Endodermal cell (in vitro differentiated cells): Measurements from ENCODE around the gene CDC42EP3. TPM values are rescaled to one million over a fixed set of nuclear protein-coding genes. Genes with fewer than 3 reads are reported as not detected.

ENCODE experiments used
- DNase-seq: peaks from one replicate; pipeline ENCODE4 v3.0.0-alpha.2; 2017
- H3K27ac ChIP-seq: 2 replicates; pipeline ENCODE4 v1.5.1; 2013; ENCODE audit warnings: mild to moderate bottlenecking, low read depth, low read length, moderate library complexity
- H3K27me3 ChIP-seq: 2 replicates; pipeline ENCODE4 v1.6.1; 2013; ENCODE audit warnings: mild to moderate bottlenecking, low read length, moderate library complexity; ENCODE audit not compliant: insufficient read depth, control insufficient read depth, poor library complexity, severe bottlenecking
- H3K36me3 ChIP-seq: 2 replicates; pipeline ENCODE4 v1.7.0; 2013; ENCODE audit warnings: mild to moderate bottlenecking, low read length, moderate library complexity; ENCODE audit not compliant: control insufficient read depth, insufficient read depth
- H3K4me1 ChIP-seq: one replicate; pipeline ENCODE4 v1.7.0; 2013; ENCODE audit warnings: low read length; ENCODE audit not compliant: control insufficient read depth, insufficient read depth
- H3K4me3 ChIP-seq: 2 replicates; pipeline ENCODE4 v1.5.1; 2013; ENCODE audit warnings: mild to moderate bottlenecking, low read length, moderate library complexity
- H3K9ac ChIP-seq: 2 replicates; pipeline ENCODE4 v1.6.1; 2013; ENCODE audit warnings: mild to moderate bottlenecking, low read length, moderate library complexity; ENCODE audit not compliant: poor library complexity, severe bottlenecking; ENCODE audit errors: extremely low read depth
- H3K9me3 ChIP-seq: 2 replicates; pipeline ENCODE4 v1.6.1; 2013; ENCODE audit warnings: mild to moderate bottlenecking, low read length, moderate library complexity; ENCODE audit not compliant: control insufficient read depth
- H3K27ac Mint-ChIP-seq: 2 replicates; pipeline ENCODE4 v1.8.0; 2020; ENCODE audit warnings: mixed read lengths
- H3K27me3 Mint-ChIP-seq: 2 replicates; pipeline ENCODE4 v1.8.0; 2021; ENCODE audit warnings: mild to moderate bottlenecking, mixed read lengths; ENCODE audit not compliant: insufficient read depth
- H3K36me3 Mint-ChIP-seq: 2 replicates; pipeline ENCODE4 v1.8.0; 2020; ENCODE audit warnings: low read depth, mixed read lengths
- H3K4me1 Mint-ChIP-seq: 2 replicates; pipeline ENCODE4 v1.8.0; 2020; ENCODE audit warnings: mixed read lengths
- H3K4me3 Mint-ChIP-seq: 2 replicates; pipeline ENCODE4 v1.8.0; 2020; ENCODE audit warnings: mild to moderate bottlenecking, moderate library complexity, mixed read lengths
- H3K9me3 Mint-ChIP-seq: 2 replicates; pipeline ENCODE4 v1.8.0; 2020; ENCODE audit warnings: mild to moderate bottlenecking, mixed read lengths
- WGBS, 2 experiments: methylation state at CpG; one replicate each; pipeline versions ENCODE4 v1.1.5 to v1.1.7; 2013; ENCODE audit warnings: missing lambda C conversion rate in 2 of 2, mixed read lengths in 1 of 2; ENCODE audit not compliant: insufficient coverage in 1 of 2, insufficient read length in 1 of 2; 5-methylcytosine and 5-hydroxymethylcytosine counted together
- total RNA-seq, 2 donors: library from RNA; stranded (reverse); fragmentation: NEBNext Ultra II Directional in 1 of 2; extraction: Animal tissue kit (Norgen Biotek cat#: 25700) in 1 of 2; gene quantifications; 2 replicates in 1 of 2; 3 replicates in 1 of 2; pipeline ENCODE4 v1.2.1, GENCODE V29; 2021
- TF ChIP-seq, protein P1 (sequence below): fragments of 200-600 bp; sonication (generic); conservative IDR thresholded peaks from 2 replicates; pipeline ENCODE4 v1.5.0; 2021; ENCODE audit warnings: antibody characterized with exemption, mild to moderate bottlenecking

The CDC42EP3 gene
- total RNA-seq, 2 donors from 2014 or later = 26.4 to 30.2 TPM

DNA sequence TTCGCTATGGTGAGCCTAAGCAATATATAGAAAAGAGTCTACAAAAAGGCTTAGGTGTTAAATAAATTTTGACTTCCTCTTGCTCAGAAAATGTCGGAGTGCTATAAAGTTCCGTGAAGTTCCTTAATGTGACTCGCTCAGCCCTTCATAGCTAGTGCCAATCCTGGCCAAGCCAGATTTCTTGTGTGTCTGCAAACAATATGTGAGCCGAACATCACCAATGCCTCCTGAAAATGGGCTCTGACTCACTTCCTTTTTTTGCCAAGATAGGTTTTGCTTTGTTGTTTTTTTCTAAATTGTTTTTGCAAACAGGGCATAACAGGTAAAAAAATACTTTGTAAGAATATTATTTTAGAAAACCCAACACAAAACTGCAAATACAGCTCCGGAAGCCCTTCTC is 26.1 kb downstream of the CDC42EP3 start:
- H3K4me3 Mint-ChIP-seq = no peak overlapping the region
- Histone ChIP-seq H3K9me3 (peaks cover 14% of the 10 kb centered on the region), H3K9ac (no peak overlapping the region), H3K27me3 (no peaks in the 10 kb centered on the region), H3K36me3 (peaks cover 90% of the 10 kb centered on the region), H3K4me1 (peaks cover 9% of the 10 kb centered on the region), H3K4me3 (no peak overlapping the region), H3K27ac (no peak overlapping the region)
- no peak for DNase-seq
- TF ChIP-seq, protein P1, sequence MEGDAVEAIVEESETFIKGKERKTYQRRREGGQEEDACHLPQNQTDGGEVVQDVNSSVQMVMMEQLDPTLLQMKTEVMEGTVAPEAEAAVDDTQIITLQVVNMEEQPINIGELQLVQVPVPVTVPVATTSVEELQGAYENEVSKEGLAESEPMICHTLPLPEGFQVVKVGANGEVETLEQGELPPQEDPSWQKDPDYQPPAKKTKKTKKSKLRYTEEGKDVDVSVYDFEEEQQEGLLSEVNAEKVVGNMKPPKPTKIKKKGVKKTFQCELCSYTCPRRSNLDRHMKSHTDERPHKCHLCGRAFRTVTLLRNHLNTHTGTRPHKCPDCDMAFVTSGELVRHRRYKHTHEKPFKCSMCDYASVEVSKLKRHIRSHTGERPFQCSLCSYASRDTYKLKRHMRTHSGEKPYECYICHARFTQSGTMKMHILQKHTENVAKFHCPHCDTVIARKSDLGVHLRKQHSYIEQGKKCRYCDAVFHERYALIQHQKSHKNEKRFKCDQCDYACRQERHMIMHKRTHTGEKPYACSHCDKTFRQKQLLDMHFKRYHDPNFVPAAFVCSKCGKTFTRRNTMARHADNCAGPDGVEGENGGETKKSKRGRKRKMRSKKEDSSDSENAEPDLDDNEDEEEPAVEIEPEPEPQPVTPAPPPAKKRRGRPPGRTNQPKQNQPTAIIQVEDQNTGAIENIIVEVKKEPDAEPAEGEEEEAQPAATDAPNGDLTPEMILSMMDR = no peak
- H3K4me1 Mint-ChIP-seq = peaks cover 24% of the 10 kb centered on the region
- H3K27ac Mint-ChIP-seq = no peak overlapping the region
- peaks cover 10% of the 10 kb centered on the region for H3K27me3 Mint-ChIP-seq
- peaks cover 11% of the 10 kb centered on the region for H3K9me3 Mint-ChIP-seq
- WGBS, 2 experiments = 96% methylated on average over 5 to 6 of the region's 6 CpGs
- H3K36me3 Mint-ChIP-seq = peaks cover 72% of the 10 kb centered on the region

DNA sequence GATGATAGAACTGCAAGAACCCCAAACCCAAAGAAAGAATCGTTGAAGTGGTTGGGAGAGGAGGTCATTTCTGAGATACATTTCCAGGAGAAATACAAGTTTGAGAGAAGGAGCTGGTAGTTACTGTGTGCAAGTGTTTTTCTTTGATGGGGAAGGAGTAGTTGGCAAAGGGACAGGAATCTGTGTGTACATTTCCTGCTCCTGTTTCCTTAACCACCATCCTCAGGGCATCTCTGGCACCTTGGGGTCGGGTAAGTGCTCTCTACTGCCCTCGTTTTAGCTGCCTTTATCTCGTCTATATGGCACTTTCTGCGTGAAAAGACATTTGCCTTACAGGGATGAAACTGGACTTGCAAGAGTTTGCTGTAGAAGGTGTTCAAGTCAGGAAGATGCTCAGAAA is 27.3 kb downstream of the CDC42EP3 start:
- H3K4me3 Mint-ChIP-seq = no peak overlapping the region
- Histone ChIP-seq H3K27ac (no peak overlapping the region), H3K4me3 (no peak overlapping the region), H3K36me3 (peaks cover 78% of the 10 kb centered on the region), H3K27me3 (no peaks in the 10 kb centered on the region), H3K4me1 (peaks cover 9% of the 10 kb centered on the region), H3K9me3 (peaks cover 14% of the 10 kb centered on the region), H3K9ac (no peak overlapping the region)
- no peak overlapping the region for H3K27ac Mint-ChIP-seq
- no peak for DNase-seq
- peaks cover 16% of the 10 kb centered on the region for H3K27me3 Mint-ChIP-seq
- WGBS, 2 experiments = 93 to 100% methylated on average over 4 to 5 of the region's 5 CpGs
- H3K36me3 Mint-ChIP-seq = peaks cover 71% of the 10 kb centered on the region
- H3K9me3 Mint-ChIP-seq = peaks cover 11% of the 10 kb centered on the region
- TF ChIP-seq, protein P1 = no peak
- H3K4me1 Mint-ChIP-seq = peaks cover 24% of the 10 kb centered on the region

DNA sequence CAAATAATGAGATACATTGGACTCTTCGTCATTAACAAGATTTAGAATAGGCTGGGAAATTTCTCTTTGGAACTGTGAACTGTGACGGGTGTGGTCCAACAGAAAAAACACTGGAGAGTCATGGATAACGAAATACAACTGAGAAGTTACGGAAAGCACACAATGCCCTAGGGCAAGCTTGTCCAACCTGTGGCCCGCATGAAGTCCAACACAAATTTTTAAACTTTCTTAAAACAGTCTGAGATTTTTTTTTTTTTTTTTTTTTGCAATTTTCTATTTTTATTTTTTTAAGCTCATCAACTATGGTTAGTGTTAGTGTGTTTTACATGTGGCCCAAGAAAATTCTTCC is 27.7 kb downstream of the CDC42EP3 start:
- no peak for DNase-seq
- Histone ChIP-seq H3K4me3 (no peak overlapping the region), H3K4me1 (peaks cover 9% of the 10 kb centered on the region), H3K9me3 (peaks cover 14% of the 10 kb centered on the region), H3K36me3 (peaks cover 73% of the 10 kb centered on the region), H3K27ac (no peak overlapping the region), H3K27me3 (no peaks in the 10 kb centered on the region), H3K9ac (no peak overlapping the region)
- H3K4me1 Mint-ChIP-seq = peaks cover 24% of the 10 kb centered on the region
- no peak overlapping the region for H3K27ac Mint-ChIP-seq
- TF ChIP-seq, protein P1 = no peak
- peaks cover 11% of the 10 kb centered on the region for H3K9me3 Mint-ChIP-seq
- WGBS, 2 experiments = 97 to 98% methylated on average over 3 to 5 of the region's 5 CpGs
- H3K27me3 Mint-ChIP-seq = peaks cover 18% of the 10 kb centered on the region
- H3K36me3 Mint-ChIP-seq = peaks cover 69% of the 10 kb centered on the region
- H3K4me3 Mint-ChIP-seq = no peak overlapping the region
